Measurements from ENCODE around the gene ELAVL1. TPM values are rescaled to one million over a fixed set of nuclear protein-coding genes. Genes with fewer than 3 reads are reported as not detected.

ELAVL1 gene
- total RNA-seq, 6 experiments from 2014 or later: 25.3 to 33.6 (median 30.3) TPM

DNA sequence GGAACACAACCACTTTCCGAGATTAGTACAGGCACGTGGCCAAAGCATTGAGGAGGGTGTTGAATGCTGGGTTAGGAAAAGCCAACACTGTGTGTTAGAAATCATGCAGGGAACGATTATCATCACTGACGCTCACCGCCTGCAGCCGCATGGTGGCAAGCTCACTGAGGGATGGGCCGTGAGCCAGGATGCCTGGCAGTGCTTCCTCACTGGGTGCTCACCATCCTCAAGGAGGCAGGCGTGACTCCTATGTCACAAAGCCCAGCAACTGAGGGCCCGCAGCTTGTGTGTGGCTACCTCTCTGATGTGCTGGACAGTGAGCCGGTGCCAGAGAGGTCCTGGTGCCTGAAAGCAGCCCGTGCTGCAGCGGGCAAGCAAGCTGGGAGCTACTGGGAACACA, 31.6 kb downstream of the ELAVL1 start:
- DNase-seq (peak in 1 of 3 donors; percentile 14), ATAC-seq (no peak)
- H3K36me3 ChIP-seq: peaks cover 0 to 8% (median 0%) of the 10 kb centered on the region in 4 donors
- no peaks in the 10 kb centered on the region for H3K9me3 ChIP-seq
- intact Hi-C loops (cut with DNase I): no loop called here
- 100% methylated on average over 2 of the region's 12 CpGs for WGBS (ENCODE audit: insufficient coverage, low coverage, low lambda C conversion rate, missing lambda C conversion rate)
- TF ChIP-seq POLR2A (IDR thresholded peaks at IDR 0.05): no peak
- TF ChIP-seq, protein P1, sequence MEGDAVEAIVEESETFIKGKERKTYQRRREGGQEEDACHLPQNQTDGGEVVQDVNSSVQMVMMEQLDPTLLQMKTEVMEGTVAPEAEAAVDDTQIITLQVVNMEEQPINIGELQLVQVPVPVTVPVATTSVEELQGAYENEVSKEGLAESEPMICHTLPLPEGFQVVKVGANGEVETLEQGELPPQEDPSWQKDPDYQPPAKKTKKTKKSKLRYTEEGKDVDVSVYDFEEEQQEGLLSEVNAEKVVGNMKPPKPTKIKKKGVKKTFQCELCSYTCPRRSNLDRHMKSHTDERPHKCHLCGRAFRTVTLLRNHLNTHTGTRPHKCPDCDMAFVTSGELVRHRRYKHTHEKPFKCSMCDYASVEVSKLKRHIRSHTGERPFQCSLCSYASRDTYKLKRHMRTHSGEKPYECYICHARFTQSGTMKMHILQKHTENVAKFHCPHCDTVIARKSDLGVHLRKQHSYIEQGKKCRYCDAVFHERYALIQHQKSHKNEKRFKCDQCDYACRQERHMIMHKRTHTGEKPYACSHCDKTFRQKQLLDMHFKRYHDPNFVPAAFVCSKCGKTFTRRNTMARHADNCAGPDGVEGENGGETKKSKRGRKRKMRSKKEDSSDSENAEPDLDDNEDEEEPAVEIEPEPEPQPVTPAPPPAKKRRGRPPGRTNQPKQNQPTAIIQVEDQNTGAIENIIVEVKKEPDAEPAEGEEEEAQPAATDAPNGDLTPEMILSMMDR (IDR thresholded peaks at IDR 0.05): no peak
- H3K4me3 ChIP-seq: no peak overlapping the region
- no peak overlapping the region for H3K27ac ChIP-seq
- H3K27me3 ChIP-seq: no peaks in the 10 kb centered on the region
- peaks cover 0 to 20% (median 4%) of the 10 kb centered on the region in 4 donors for H3K4me1 ChIP-seq

DNA sequence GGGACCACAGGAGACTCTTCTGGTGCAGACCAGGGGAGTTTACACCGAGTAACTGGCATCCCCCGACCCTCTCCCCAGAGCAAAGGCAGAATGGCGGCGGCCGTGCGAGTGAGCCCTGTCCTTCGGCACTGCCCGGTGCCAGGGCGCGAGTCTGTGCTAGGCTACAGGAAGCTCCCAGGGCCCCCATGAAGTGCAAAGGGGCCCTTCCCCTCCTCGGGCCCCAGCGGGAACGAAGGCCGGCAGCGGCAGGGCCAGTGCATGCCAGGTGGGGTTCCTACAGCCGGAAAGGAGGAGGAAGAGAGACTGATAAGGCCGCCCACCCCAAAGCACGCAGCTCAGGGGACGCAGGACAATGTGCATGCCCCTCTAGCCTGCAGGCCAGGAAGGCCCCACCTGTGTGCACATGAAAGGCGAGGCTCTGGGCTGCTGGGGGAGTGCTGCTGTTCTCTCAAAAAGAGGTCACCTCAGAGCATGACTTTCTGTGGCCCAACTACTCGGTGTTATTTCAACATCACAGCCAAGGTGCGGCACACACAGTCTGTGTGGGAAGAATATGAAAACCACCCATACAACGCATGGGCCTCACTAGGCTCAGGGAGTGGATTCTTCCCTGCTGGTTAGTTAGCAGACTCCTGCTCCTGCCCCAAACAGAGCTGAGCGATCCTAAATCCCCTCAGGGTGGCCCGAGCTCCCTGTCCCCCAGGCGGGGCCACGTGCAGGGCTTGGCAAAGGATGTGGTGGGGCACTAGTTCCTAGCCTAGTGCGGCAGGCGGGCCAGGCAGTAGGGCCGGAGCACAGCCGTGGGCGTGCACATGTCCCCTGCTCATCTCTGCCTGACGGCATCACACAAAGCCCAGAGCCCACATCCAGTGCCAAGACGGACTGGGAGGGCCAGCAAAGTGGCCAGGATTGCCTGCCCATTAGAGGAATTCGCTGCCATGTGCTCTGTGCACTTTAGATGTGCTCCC, 33.6 kb downstream of the ELAVL1 start:
- intact Hi-C loops (cut with DNase I): no loop called here
- Histone ChIP-seq H3K27me3 (no peaks in the 10 kb centered on the region), H3K9me3 (no peaks in the 10 kb centered on the region), H3K27ac (no peak overlapping the region), H3K36me3 (peaks cover 0 to 17% (median 0%) of the 10 kb centered on the region in 4 donors), H3K4me3 (no peak overlapping the region), H3K4me1 (peaks cover 0 to 14% (median 3%) of the 10 kb centered on the region in 4 donors)
- DNase-seq: peak in 2 of 3 donors; percentile 57 to 74
- TF ChIP-seq, protein P1 (IDR thresholded peaks at IDR 0.05): peak in 1 of 4 donors; percentile 4
- TF ChIP-seq POLR2A (IDR thresholded peaks at IDR 0.05): no peak
- 26% methylated on average over 12 of the region's 35 CpGs for WGBS (ENCODE audit: insufficient coverage, low coverage, low lambda C conversion rate, missing lambda C conversion rate)
- ATAC-seq: peak; percentile 62 to 84 (median 78)

DNA sequence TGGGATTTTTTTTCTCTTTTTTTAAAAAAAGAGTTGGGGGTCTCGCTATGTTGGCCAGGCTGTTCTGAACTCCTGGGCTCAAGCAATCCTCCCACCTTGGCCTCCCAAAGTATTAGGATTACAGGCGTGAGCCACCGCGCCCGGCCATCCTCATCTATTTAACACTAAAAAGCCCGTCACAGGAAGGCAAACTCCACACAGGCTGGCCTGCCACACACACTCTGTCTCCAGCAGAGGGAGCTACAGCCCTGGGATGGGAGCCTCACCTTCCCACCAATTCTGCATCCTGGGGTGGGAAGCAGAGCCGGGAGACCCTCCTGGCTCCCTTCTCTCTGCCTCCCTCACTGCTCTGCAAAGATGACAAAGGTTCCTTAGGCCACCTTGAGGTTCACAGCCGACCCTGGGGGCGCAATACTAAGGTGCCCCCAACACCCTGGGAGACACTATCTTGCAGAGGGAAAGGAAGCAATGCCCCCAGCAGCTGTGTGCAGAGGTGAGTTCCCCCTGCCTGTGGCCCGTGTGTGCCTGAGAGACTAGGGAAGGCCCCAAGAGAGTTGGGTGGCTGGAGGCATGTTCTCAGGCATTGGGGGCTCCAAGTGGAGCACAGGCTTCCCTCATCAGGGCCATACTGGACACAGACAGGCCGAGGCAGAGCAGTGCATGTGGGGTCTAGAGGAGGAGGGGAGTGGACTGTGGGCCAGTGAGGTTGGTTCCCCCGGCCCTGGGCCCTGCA, 34.6 kb downstream of the ELAVL1 start:
- ATAC-seq: peak; percentile 42 to 59 (median 54)
- intact Hi-C loops (cut with DNase I): no loop called here
- WGBS (ENCODE audit: insufficient coverage, low coverage, low lambda C conversion rate, missing lambda C conversion rate): 49% methylated on average over 6 of the region's 12 CpGs
- Histone ChIP-seq H3K4me3 (no peak overlapping the region), H3K9me3 (no peaks in the 10 kb centered on the region), H3K27me3 (no peaks in the 10 kb centered on the region), H3K27ac (no peak overlapping the region), H3K36me3 (peaks cover 0 to 27% (median 5%) of the 10 kb centered on the region in 4 donors), H3K4me1 (peaks cover 0 to 14% (median 3%) of the 10 kb centered on the region in 4 donors)
- TF ChIP-seq, protein P1 (IDR thresholded peaks at IDR 0.05): peak; percentile 61 to 81 (median 79)
- no peak for TF ChIP-seq POLR2A (IDR thresholded peaks at IDR 0.05)
- no peak for DNase-seq

DNA sequence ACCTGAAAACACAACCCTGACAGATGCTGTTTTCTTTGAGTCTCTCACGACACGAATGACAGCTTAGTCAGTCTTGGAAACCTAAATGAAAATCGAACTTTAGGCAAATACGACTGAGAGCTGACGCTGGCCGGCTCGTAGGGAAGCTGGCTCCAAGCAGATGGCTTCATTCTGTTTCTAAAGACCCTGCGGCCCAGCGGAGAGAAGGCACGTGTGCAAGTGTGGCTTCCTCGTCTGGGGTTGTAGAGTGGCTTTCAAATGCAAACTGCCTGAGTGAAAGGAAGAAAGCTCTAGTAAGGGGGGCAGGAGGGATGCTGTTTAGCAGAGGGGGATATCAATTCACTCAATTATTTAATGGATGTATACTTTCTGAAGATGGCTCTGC, 35.9 kb downstream of the ELAVL1 start:
- WGBS (ENCODE audit: insufficient coverage, low coverage, low lambda C conversion rate, missing lambda C conversion rate): 89% methylated on average over 11 of the region's 11 CpGs
- H3K27me3 ChIP-seq: no peaks in the 10 kb centered on the region
- no peaks in the 10 kb centered on the region for H3K9me3 ChIP-seq
- no peak overlapping the region for H3K4me3 ChIP-seq
- ATAC-seq: no peak
- peaks cover 0 to 14% (median 3%) of the 10 kb centered on the region in 4 donors for H3K4me1 ChIP-seq
- peaks cover 0 to 37% (median 5%) of the 10 kb centered on the region in 4 donors for H3K36me3 ChIP-seq
- no peak for DNase-seq
- no peak overlapping the region for H3K27ac ChIP-seq
- intact Hi-C loops (cut with DNase I): no loop called here
- no peak for TF ChIP-seq POLR2A (IDR thresholded peaks at IDR 0.05)
- TF ChIP-seq, protein P1 (IDR thresholded peaks at IDR 0.05): no peak

Data from right lobe of liver (tissue), 6 donors.